Sigmoid colon (tissue), 7 donors: ENCODE measurements around the gene SYTL4. TPM values are rescaled to one million over a fixed set of nuclear protein-coding genes. Genes with fewer than 3 reads are reported as not detected.

Source experiments
- DNase-seq: peaks from one replicate; pipeline ENCODE4 v3.0.0-alpha.2; 2019
- H3K27ac ChIP-seq, 4 donors: fragments of 200-600 bp; sonication (generic); one replicate each; pipeline ENCODE4 v1.5.1; 2016 to 2019; ENCODE audit warnings: mild to moderate bottlenecking in 1 of 4
- H3K27me3 ChIP-seq, 3 donors: fragments of 200-600 bp; sonication (generic); one replicate each; pipeline ENCODE4 v1.5.1; 2019; ENCODE audit warnings: mild to moderate bottlenecking in 1 of 3
- H3K36me3 ChIP-seq, 4 donors: fragments of 200-600 bp; sonication (generic); one replicate each; pipeline ENCODE4 v1.5.1; 2016 to 2019
- H3K4me1 ChIP-seq, 4 donors: fragments of 200-600 bp; sonication (generic); one replicate each; pipeline ENCODE4 v1.5.1; 2017 to 2019
- H3K4me3 ChIP-seq, 4 donors: fragments of 200-600 bp; sonication (generic); one replicate each; pipeline ENCODE4 v1.5.1; 2017 to 2019; ENCODE audit warnings: mild to moderate bottlenecking in 2 of 4, moderate library complexity in 1 of 4
- H3K9me3 ChIP-seq, 4 donors: fragments of 200-600 bp in 3 of 4; sonication (generic) in 3 of 4; one replicate each; pipeline versions ENCODE4 v1.5.1 to v1.6.1; 2013 to 2019
- CTCF ChIP-seq, 4 experiments: fragments of 450-650 bp in 3 of 4; fragments of 200-600 bp in 1 of 4; IDR thresholded peaks; one replicate each; pipeline ENCODE4 v1.5.1; 2016 to 2019; ENCODE audit warnings: antibody characterized with exemption in 4 of 4, mild to moderate bottlenecking in 3 of 4, moderate library complexity in 2 of 4
- EP300 ChIP-seq, 4 donors: sonication (generic); formaldehyde crosslinking; IDR thresholded peaks; one replicate each; pipeline ENCODE4 v1.6.1; 2017; ENCODE audit warnings: antibody characterized with exemption in 4 of 4
- POLR2A ChIP-seq, 2 donors: fragments of 450-650 bp; IDR thresholded peaks; one replicate each; pipeline ENCODE4 v1.6.1; 2016; ENCODE audit warnings: antibody characterized with exemption in 2 of 2, mild to moderate bottlenecking in 2 of 2, moderate library complexity in 2 of 2
- POLR2AphosphoS5 ChIP-seq, 4 donors: sonication (generic); formaldehyde crosslinking; IDR thresholded peaks; one replicate each; pipeline ENCODE4 v1.6.1; 2017; ENCODE audit warnings: antibody characterized with exemption in 4 of 4
- WGBS, 2 donors: extraction: QIAGEN DNeasy Blood & Tissue Kit; methylation state at CpG; one replicate each; pipeline ENCODE4 v1.1.7; 2013; 5-methylcytosine and 5-hydroxymethylcytosine counted together
- intact Hi-C: fragments of 100-400 bp; cut with DNase I; formaldehyde crosslinking; loops from one replicate; pipeline ENCODE4 v1.15.1; 2023
- polyA plus RNA-seq, 3 donors: library from polyadenylated mRNA; stranded (reverse); fragments of 200-250 nt; gene quantifications; one replicate each; pipeline ENCODE4 v1.2.3, GENCODE V29; 2013
- total RNA-seq, 4 donors: library from RNA; depleted of rRNA; stranded (reverse); fragments of >200 nt; gene quantifications; one replicate each; pipeline ENCODE4 v1.1.0, GENCODE V29; 2016
- donor health status: healthy with polysubstance abuse.
- donor health status: Bipolar disorder and iron deficiency.
- donor health status: healthy.

SYTL4 gene
- total and polyA plus RNA-seq, 7 donors: 10.5 to 188 (median 32.8) TPM

GRCh38 chrX:100645106-100645505 is 86.8 kb downstream of the SYTL4 start:
- H3K27ac ChIP-seq: peak overlapping the region; percentile 44 to 71 (median 60)
- H3K4me3 ChIP-seq: peak overlapping the region in 3 of 4 donors; percentile 24 to 30 (median 27)
- H3K27me3 ChIP-seq: no peaks in the 10 kb centered on the region
- peaks cover 0 to 11% (median 5%) of the 10 kb centered on the region in 4 donors for H3K4me1 ChIP-seq
- no peak for DNase-seq
- intact Hi-C loops: no loop called here
- no peaks in the 10 kb centered on the region for H3K36me3 ChIP-seq
- TF ChIP-seq POLR2AphosphoS5 (IDR thresholded peaks at IDR 0.05): no peak
- no peak for TF ChIP-seq CTCF (IDR thresholded peaks at IDR 0.05)
- TF ChIP-seq EP300 (IDR thresholded peaks at IDR 0.05): no peak
- TF ChIP-seq POLR2A (IDR thresholded peaks at IDR 0.05): no peak
- H3K9me3 ChIP-seq: no peaks in the 10 kb centered on the region
- WGBS, 2 donors: 75 to 84% methylated on average over 4 of the region's 4 CpGs

GRCh38 chrX:100643956-100644860 is 87.7 kb downstream of the SYTL4 start, which contains the start of gene SRPX2:
Gene SRPX2, plus strand, starts transcription at chrX:100644199. Its CDS starts 2,124 bp downstream, at chrX:100646323.
- WGBS, 2 donors: 45 to 52% methylated on average over 11 of the region's 11 CpGs
- intact Hi-C loops: no loop called here
- Histone ChIP-seq H3K9me3 (no peaks in the 10 kb centered on the region), H3K4me3 (peak within 1 kb of the TSS in 3 of 4 donors; percentile 24 to 30 (median 27)), H3K27me3 (no peaks in the 10 kb centered on the region), H3K4me1 (peaks cover 0 to 11% (median 5%) of the 10 kb centered on the region in 4 donors), H3K27ac (peak within 1 kb of the TSS; percentile 49 to 71 (median 60)), H3K36me3 (no peaks in the 10 kb centered on the region)
- DNase-seq: peak; percentile 85
- TF ChIP-seq CTCF (IDR thresholded peaks at IDR 0.05) (no peak), POLR2AphosphoS5 (IDR thresholded peaks at IDR 0.05) (peak; percentile 53 to 77 (median 75)), EP300 (IDR thresholded peaks at IDR 0.05) (no peak)

DNA sequence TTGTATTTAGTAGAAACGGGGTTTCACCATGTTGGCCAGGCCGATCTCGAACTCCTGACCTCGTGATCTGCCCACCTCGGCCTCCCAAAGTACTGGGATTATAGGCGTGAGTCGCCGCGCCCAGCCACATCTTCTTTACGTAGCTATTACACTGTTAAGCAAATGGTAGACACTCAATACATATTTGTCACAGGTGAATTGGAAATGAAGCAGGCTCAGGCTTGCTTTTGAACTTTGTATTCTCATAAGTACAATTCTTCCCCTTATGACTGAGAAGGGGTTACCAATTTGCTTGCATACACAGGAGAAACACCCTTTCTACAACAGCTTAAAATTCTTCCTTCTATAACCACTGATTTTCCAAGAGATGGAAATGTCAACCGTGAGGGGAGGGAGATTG is 88.7 kb downstream of the SYTL4 start:
- no peak overlapping the region for H3K4me3 ChIP-seq
- peak overlapping the region in 3 of 4 donors; percentile 39 to 61 (median 49) for H3K27ac ChIP-seq

GRCh38 chrX:100642290-100642689 is 89.6 kb downstream of the SYTL4 start:
- 48 to 66% methylated on average over 3 of the region's 3 CpGs for WGBS, 2 donors
- no peak overlapping the region for H3K4me3 ChIP-seq
- no peak overlapping the region for H3K27ac ChIP-seq
- intact Hi-C loops: no loop called here
- peaks cover 0 to 13% (median 5%) of the 10 kb centered on the region in 4 donors for H3K4me1 ChIP-seq
- H3K36me3 ChIP-seq: no peaks in the 10 kb centered on the region
- TF ChIP-seq CTCF (IDR thresholded peaks at IDR 0.05) (no peak), EP300 (IDR thresholded peaks at IDR 0.05) (no peak), POLR2AphosphoS5 (IDR thresholded peaks at IDR 0.05) (no peak), POLR2A (IDR thresholded peaks at IDR 0.05) (no peak)
- no peaks in the 10 kb centered on the region for H3K27me3 ChIP-seq
- no peak for DNase-seq
- H3K9me3 ChIP-seq: no peaks in the 10 kb centered on the region

More for the DNA sequence above, 88.7 kb downstream of the SYTL4 start:
- no peak for DNase-seq
- no peaks in the 10 kb centered on the region for H3K9me3 ChIP-seq
- H3K27me3 ChIP-seq: no peaks in the 10 kb centered on the region
- no peaks in the 10 kb centered on the region for H3K36me3 ChIP-seq
- WGBS, 2 donors: 88 to 93% methylated on average over 11 of the region's 11 CpGs
- TF ChIP-seq POLR2A (IDR thresholded peaks at IDR 0.05) (no peak), CTCF (IDR thresholded peaks at IDR 0.05) (no peak), POLR2AphosphoS5 (IDR thresholded peaks at IDR 0.05) (no peak), EP300 (IDR thresholded peaks at IDR 0.05) (no peak)
- peaks cover 0 to 11% (median 5%) of the 10 kb centered on the region in 4 donors for H3K4me1 ChIP-seq
- intact Hi-C loops: no loop called here
